H9 (cell line): ENCODE results near the gene ITSN1. TPM values are rescaled to one million over a fixed set of nuclear protein-coding genes. Genes with fewer than 3 reads are reported as not detected.

Experiments
- DNase-seq: peaks from one replicate; pipeline ENCODE4 v3.0.0-alpha.2; 2017
- H2AFZ ChIP-seq: one replicate; pipeline ENCODE4 v1.6.1; 2013; ENCODE audit warnings: mild to moderate bottlenecking, low read length, control low read depth, moderate library complexity
- H2AK5ac ChIP-seq: 2 replicates; pipeline ENCODE4 v1.6.1; 2013; ENCODE audit warnings: low read length, control low read depth, mixed read lengths; ENCODE audit not compliant: insufficient read length
- H2BK120ac ChIP-seq: one replicate; pipeline ENCODE4 v1.6.1; 2013; ENCODE audit warnings: low read depth, mild to moderate bottlenecking, low read length, control low read depth, inconsistent platforms; ENCODE audit not compliant: poor library complexity, severe bottlenecking
- H2BK12ac ChIP-seq: 2 replicates; pipeline ENCODE4 v1.6.1; 2013; ENCODE audit warnings: low read length, control low read depth, mixed read lengths, low read depth; ENCODE audit not compliant: insufficient read length
- H2BK15ac ChIP-seq: 2 replicates; pipeline ENCODE4 v1.6.1; 2013; ENCODE audit warnings: low read depth, low read length, control low read depth
- H2BK20ac ChIP-seq: one replicate; pipeline ENCODE4 v1.6.1; 2013; ENCODE audit warnings: low read depth, mild to moderate bottlenecking, low read length, control low read depth, inconsistent platforms; ENCODE audit not compliant: poor library complexity, severe bottlenecking
- H2BK5ac ChIP-seq: 2 replicates; pipeline ENCODE4 v1.6.1; 2013; ENCODE audit warnings: low read length, control low read depth, mixed read lengths; ENCODE audit not compliant: insufficient read length
- H3K14ac ChIP-seq: 2 replicates; pipeline ENCODE4 v1.6.1; 2013; ENCODE audit warnings: low read length, control low read depth; ENCODE audit not compliant: insufficient read depth
- H3K18ac ChIP-seq: 2 replicates; pipeline ENCODE4 v1.6.1; 2013; ENCODE audit warnings: low read depth, mild to moderate bottlenecking, mixed read lengths, low read length, control low read depth; ENCODE audit not compliant: insufficient read length
- H3K23ac ChIP-seq: 2 replicates; pipeline ENCODE4 v1.6.1; 2013; ENCODE audit warnings: low read length, control low read depth, mixed read lengths, low read depth; ENCODE audit not compliant: insufficient read length
- H3K23me2 ChIP-seq: 2 replicates; pipeline ENCODE4 v1.6.1; 2013; ENCODE audit warnings: low read depth, mild to moderate bottlenecking, mixed read lengths, low read length, control low read depth; ENCODE audit not compliant: insufficient read length, poor library complexity, severe bottlenecking
- H3K27ac ChIP-seq: 2 replicates; pipeline ENCODE4 v1.5.1; 2013; ENCODE audit warnings: low read length, control low read depth, mixed read lengths, low read depth; ENCODE audit not compliant: insufficient read length
- H3K27me3 ChIP-seq: 2 replicates; pipeline ENCODE4 v1.6.1; 2013; ENCODE audit warnings: low read length, control low read depth, inconsistent platforms; ENCODE audit not compliant: insufficient read depth
- H3K4ac ChIP-seq: 2 replicates; pipeline ENCODE4 v1.6.1; 2013; ENCODE audit warnings: low read depth, mild to moderate bottlenecking, control low read depth, inconsistent platforms, low read length, moderate library complexity
- H3K4me1 ChIP-seq: 2 replicates; pipeline ENCODE4 v1.6.1; 2013; ENCODE audit warnings: low read length, control low read depth, inconsistent platforms; ENCODE audit not compliant: insufficient read depth
- H3K4me2 ChIP-seq: 2 replicates; pipeline ENCODE4 v1.6.1; 2013; ENCODE audit warnings: low read length, control low read depth, mixed read lengths; ENCODE audit not compliant: insufficient read length, insufficient read depth
- H3K56ac ChIP-seq: 2 replicates; pipeline ENCODE4 v1.6.1; 2013; ENCODE audit warnings: low read depth, mild to moderate bottlenecking, mixed read lengths, low read length, control low read depth; ENCODE audit not compliant: insufficient read length
- H3K79me1 ChIP-seq: 2 replicates; pipeline ENCODE4 v1.6.1; 2013; ENCODE audit warnings: low read depth, mild to moderate bottlenecking, moderate library complexity, low read length, control low read depth, inconsistent platforms; ENCODE audit not compliant: insufficient read depth, poor library complexity, severe bottlenecking
- H3K79me2 ChIP-seq: 2 replicates; pipeline ENCODE4 v1.6.1; 2013; ENCODE audit warnings: low read length, control low read depth, inconsistent platforms; ENCODE audit not compliant: insufficient read depth
- H3K9ac ChIP-seq: 2 replicates; pipeline ENCODE4 v1.6.1; 2013; ENCODE audit warnings: low read length, control low read depth, mixed read lengths; ENCODE audit not compliant: insufficient read length; ENCODE audit errors: extremely low read depth
- H3K9me3 ChIP-seq: one replicate; pipeline ENCODE4 v1.6.1; 2013; ENCODE audit warnings: low read depth, low read length, inconsistent platforms; ENCODE audit not compliant: control insufficient read depth
- H3T11ph ChIP-seq: one replicate; pipeline ENCODE4 v1.6.1; 2013; ENCODE audit warnings: mild to moderate bottlenecking, low read length, control low read depth, inconsistent platforms
- H4K20me1 ChIP-seq: one replicate; pipeline ENCODE4 v1.6.1; 2013; ENCODE audit not compliant: control insufficient read depth, insufficient read length, insufficient read depth
- H4K5ac ChIP-seq: 2 replicates; pipeline ENCODE4 v1.6.1; 2013; ENCODE audit warnings: low read depth, mild to moderate bottlenecking, mixed read lengths, low read length, control low read depth; ENCODE audit not compliant: insufficient read length
- H4K8ac ChIP-seq: replicated peaks from 2 replicates; pipeline ENCODE4 v1.6.1; 2013; ENCODE audit warnings: low read length, control low read depth, mixed read lengths, low read depth; ENCODE audit not compliant: insufficient read length
- H4K91ac ChIP-seq: 2 replicates; pipeline ENCODE4 v1.6.1; 2013; ENCODE audit warnings: low read depth, mild to moderate bottlenecking, moderate library complexity, mixed read lengths, low read length, control low read depth; ENCODE audit not compliant: insufficient read length
- H3K27ac Mint-ChIP-seq, 3 experiments: 2 replicates in 2 of 3; 3 replicates in 1 of 3; pipeline ENCODE4 v1.8.0; 2020 to 2021; ENCODE audit warnings: mixed read lengths in 3 of 3, mild to moderate bottlenecking in 1 of 3, moderate library complexity in 1 of 3
- H3K27me3 Mint-ChIP-seq: 2 replicates; pipeline ENCODE4 v1.8.0; 2021; ENCODE audit warnings: low read depth, mild to moderate bottlenecking, moderate library complexity, mixed read lengths
- H3K36me3 Mint-ChIP-seq, 3 experiments: 2 replicates in 2 of 3; 3 replicates in 1 of 3; pipeline ENCODE4 v1.8.0; 2020 to 2021; ENCODE audit warnings: low read depth in 3 of 3, mixed read lengths in 3 of 3; ENCODE audit not compliant: insufficient read depth in 1 of 3
- H3K4me1 Mint-ChIP-seq, 2 experiments: 2 replicates each; pipeline ENCODE4 v1.8.0; 2020; ENCODE audit warnings: mixed read lengths in 2 of 2
- H3K4me3 Mint-ChIP-seq, 2 experiments: 2 replicates in 1 of 2; 3 replicates in 1 of 2; pipeline ENCODE4 v1.8.0; 2020 to 2021; ENCODE audit warnings: mild to moderate bottlenecking in 2 of 2, mixed read lengths in 2 of 2, moderate library complexity in 1 of 2
- H3K9me3 Mint-ChIP-seq, 2 experiments: 2 replicates in 1 of 2; 3 replicates in 1 of 2; pipeline ENCODE4 v1.8.0; 2020; ENCODE audit warnings: mild to moderate bottlenecking in 2 of 2, mixed read lengths in 2 of 2, moderate library complexity in 1 of 2
- CTCF ChIP-seq: fragments of 200-600 bp; sonication (generic); conservative IDR thresholded peaks from 3 replicates; pipeline ENCODE4 v1.8.0; 2021; ENCODE audit warnings: antibody characterized with exemption, mild to moderate bottlenecking
- total RNA-seq: library from RNA; stranded (reverse); gene quantifications from 2 replicates; pipeline ENCODE4 v1.2.1, GENCODE V29; 2021

Gene ITSN1
- total RNA-seq, 1 experiment from 2014 or later = 94.2 TPM

DNA sequence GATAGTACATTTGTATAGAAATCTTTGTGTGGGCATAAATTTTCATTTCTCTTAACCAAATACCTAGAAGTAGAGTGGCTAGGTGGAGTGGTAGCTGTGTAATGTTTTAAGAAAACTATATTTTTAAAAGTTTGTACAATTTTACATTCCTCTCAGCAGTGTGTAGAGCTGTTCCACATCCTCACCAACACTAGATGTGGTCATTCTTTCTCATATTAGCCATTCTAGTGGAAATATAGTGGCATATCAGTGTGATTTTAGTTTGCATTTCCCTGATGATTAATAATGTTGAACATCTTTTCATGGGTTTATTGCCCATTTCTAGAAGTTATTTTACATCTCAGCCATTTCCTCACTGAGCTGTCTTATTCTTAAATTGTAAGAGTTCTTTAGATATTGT lies 65.5 kb downstream of the ITSN1 start:
- no peak overlapping the region for H3K27ac ChIP-seq

More for the DNA sequence above, 65.5 kb downstream of the ITSN1 start:
- Mint-ChIP-seq H3K27ac (no peak overlapping the region), H3K27me3 (no peaks in the 10 kb centered on the region), H3K36me3 (peaks cover 21 to 28% (median 22%) of the 10 kb centered on the region in 3 experiments), H3K4me3 (no peak overlapping the region), H3K4me1 (peaks cover 32 to 35% of the 10 kb centered on the region in 2 experiments), H3K9me3 (peaks cover 10 to 19% of the 10 kb centered on the region in 2 experiments)
- no peak overlapping the region for H2BK5ac ChIP-seq
- H4K20me1 ChIP-seq = no peaks in the 10 kb centered on the region
- H3K4me1 ChIP-seq = peaks cover 3% of the 10 kb centered on the region
- H3K27me3 ChIP-seq = no peaks in the 10 kb centered on the region
- H3K14ac ChIP-seq = no peak overlapping the region
- no peak overlapping the region for H2BK20ac ChIP-seq
- no peak overlapping the region for H2AK5ac ChIP-seq
- H2AFZ ChIP-seq = no peak overlapping the region
- no peak overlapping the region for H4K8ac ChIP-seq
- H3K79me1 ChIP-seq = peaks cover 6% of the 10 kb centered on the region
- H2BK120ac ChIP-seq = no peak overlapping the region
- no peak overlapping the region for H3K18ac ChIP-seq
- H4K91ac ChIP-seq = no peak overlapping the region
- no peak overlapping the region for H3K23ac ChIP-seq
- peaks cover 8% of the 10 kb centered on the region; the same call in 1 of the 2 replicates for H3K79me2 ChIP-seq
- no peak overlapping the region for H3K56ac ChIP-seq
- no peaks in the 10 kb centered on the region for H3K9me3 ChIP-seq
- H4K5ac ChIP-seq = no peak overlapping the region
- no peak overlapping the region for H2BK15ac ChIP-seq
- H3K4ac ChIP-seq = no peak overlapping the region
- no peak overlapping the region for H3T11ph ChIP-seq
- TF ChIP-seq CTCF = no peak
- no peak for DNase-seq
- no peak overlapping the region for H2BK12ac ChIP-seq
- H3K9ac ChIP-seq = no peak overlapping the region
- H3K4me2 ChIP-seq = no peak overlapping the region
- H3K23me2 ChIP-seq = no peaks in the 10 kb centered on the region
